Activated naive CD4-positive, alpha-beta T cell (primary cell): ENCODE results near the gene ZNF212.

Source experiments
- DNase-seq, 4 experiments: peaks; one replicate each; lab custom pipeline; 2025; lab: John Stamatoyannopoulos, UW

The ZNF212 gene

GRCh38 chr7:149239345-149240143 is at the start of gene ZNF212:
Gene ZNF212 (plus strand): TSS chr7:149239651. CDS start chr7:149239779, 128 bp downstream.
- peak; percentile 64 to 85 (median 74) for DNase-seq

- no peak for DNase-seq
Measured at GRCh38 chr7:149191851-149192250, 47.6 kb upstream of the ZNF212 start.

- no peak for DNase-seq
Measured at GRCh38 chr7:149194799-149195179, 44.7 kb upstream of the ZNF212 start.

GRCh38 chr7:149195180-149196150 is 44.0 kb upstream of the ZNF212 start, which contains the start of gene ZNF282:
Gene ZNF282 (plus strand): TSS chr7:149195546. CDS start chr7:149195590, 44 bp downstream.
- peak; percentile 38 to 56 (median 46) for DNase-seq

GRCh38 chr7:149196151-149196704 is 43.2 kb upstream of the ZNF212 start:
- DNase-seq = no peak

- no peak for DNase-seq
Measured at GRCh38 chr7:149196705-149197171, 42.7 kb upstream of the ZNF212 start.

GRCh38 chr7:149197675-149198074 is 41.8 kb upstream of the ZNF212 start:
- DNase-seq = no peak

- no peak for DNase-seq
Measured at GRCh38 chr7:149198161-149198816, 41.2 kb upstream of the ZNF212 start.

GRCh38 chr7:149199234-149199995 is 40.0 kb upstream of the ZNF212 start:
- DNase-seq = no peak

- DNase-seq = no peak
Measured at GRCh38 chr7:149202831-149203231, 36.6 kb upstream of the ZNF212 start.

- no peak for DNase-seq
Measured at GRCh38 chr7:149205690-149206381, 33.6 kb upstream of the ZNF212 start.

- DNase-seq = no peak
Measured at GRCh38 chr7:149207324-149208035, 32.0 kb upstream of the ZNF212 start.

- peak; percentile 3 to 47 (median 30) for DNase-seq
Measured at GRCh38 chr7:149209518-149210269, 29.8 kb upstream of the ZNF212 start.

GRCh38 chr7:149210551-149210950 is 28.9 kb upstream of the ZNF212 start:
- no peak for DNase-seq

- DNase-seq = no peak
Measured at GRCh38 chr7:149214020-149214720, 25.3 kb upstream of the ZNF212 start.

GRCh38 chr7:149216402-149216801 is 23.0 kb upstream of the ZNF212 start:
- no peak for DNase-seq

GRCh38 chr7:149217570-149217969 is 21.9 kb upstream of the ZNF212 start:
- DNase-seq = no peak
